Brain microvascular endothelial cell (primary cell): ENCODE data around the gene SPATA9.
"Not testable (repeated sequence)": the region's sequence is repeated elsewhere in the genome, so short reads cannot be mapped to it uniquely, and the experiment has no call there.

Source experiments
- DNase-seq: peaks from one replicate; pipeline ENCODE4 v3.0.0-alpha.2; 2020
- H3K27ac ChIP-seq: fragments of 250-450 bp; sonication (Bioruptor Pico); 2 replicates; pipeline ENCODE4 v1.5.1; 2020; ENCODE audit warnings: mild to moderate bottlenecking, moderate library complexity
- H3K27me3 ChIP-seq: fragments of 250-450 bp; sonication (Bioruptor Pico); replicated peaks from 2 replicates; pipeline ENCODE4 v1.5.1; 2020; ENCODE audit warnings: mild to moderate bottlenecking
- H3K36me3 ChIP-seq: fragments of 250-450 bp; sonication (Bioruptor Pico); replicated peaks from 2 replicates; pipeline ENCODE4 v1.5.1; 2020; ENCODE audit warnings: mild to moderate bottlenecking
- H3K4me3 ChIP-seq: 2 replicates; pipeline ENCODE4 v1.5.1; 2011; ENCODE audit warnings: low read depth, mild to moderate bottlenecking, control low read depth, low read length, moderate library complexity
- in situ Hi-C: cut with HindIII; loops from 2 replicates; pipeline ENCODE4 v1.10.0; 2017; ENCODE audit warnings: low sequenced_read_pairs, low pct_ligation_motif_present
- TF ChIP-seq, protein P1 (sequence below): IDR thresholded peaks from 2 replicates; pipeline ENCODE4 v1.5.1; 2011; ENCODE audit warnings: low read depth, mild to moderate bottlenecking, moderate library complexity, low read length, control low read depth, inconsistent platforms; ENCODE audit errors: missing control alignments

The SPATA9 gene

DNA sequence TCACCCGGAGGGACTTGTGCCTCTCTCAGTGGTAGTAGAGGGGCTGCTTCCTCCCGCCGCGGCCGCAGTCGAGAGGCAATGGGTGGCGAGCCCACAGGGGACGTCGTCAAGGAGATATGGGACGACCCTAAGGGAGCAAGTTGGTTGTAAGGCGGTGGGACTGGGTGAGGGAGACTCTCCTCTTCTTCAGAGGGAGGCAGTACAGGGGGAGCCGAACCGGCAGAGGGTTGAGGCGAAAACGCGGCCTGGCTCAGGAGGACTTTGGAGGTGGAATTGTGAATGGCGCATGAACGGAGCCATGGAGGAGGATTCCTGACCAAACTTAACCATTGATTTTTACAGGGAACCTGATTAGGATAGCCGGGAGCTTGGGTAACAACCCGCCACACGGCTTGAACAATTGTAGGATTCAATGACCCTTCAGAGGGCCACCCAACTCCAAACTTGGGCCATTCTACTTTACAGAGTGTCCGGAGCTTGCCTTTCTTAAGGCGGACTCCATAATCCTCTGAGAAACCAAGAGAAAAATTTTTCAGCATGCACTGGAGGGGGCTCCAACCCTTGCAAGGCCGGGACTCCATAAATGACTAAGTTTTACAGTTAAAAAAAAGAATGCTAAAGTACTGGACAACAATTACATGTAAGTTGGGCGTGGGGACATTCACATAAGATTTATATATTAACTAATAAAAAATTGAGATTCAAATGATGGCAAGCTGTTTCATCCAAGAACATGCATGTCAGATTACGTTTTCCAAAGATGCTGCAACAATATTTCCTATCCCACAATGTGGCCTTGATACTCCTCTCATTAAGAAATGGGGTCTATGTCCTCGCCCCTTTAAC lies 28.9 kb upstream of the SPATA9 start:
- DNase-seq: no peak
- H3K4me3 ChIP-seq: no peak overlapping the region
- no peaks in the 10 kb centered on the region for H3K27me3 ChIP-seq
- no peaks in the 10 kb centered on the region for H3K36me3 ChIP-seq
- TF ChIP-seq, protein P1, sequence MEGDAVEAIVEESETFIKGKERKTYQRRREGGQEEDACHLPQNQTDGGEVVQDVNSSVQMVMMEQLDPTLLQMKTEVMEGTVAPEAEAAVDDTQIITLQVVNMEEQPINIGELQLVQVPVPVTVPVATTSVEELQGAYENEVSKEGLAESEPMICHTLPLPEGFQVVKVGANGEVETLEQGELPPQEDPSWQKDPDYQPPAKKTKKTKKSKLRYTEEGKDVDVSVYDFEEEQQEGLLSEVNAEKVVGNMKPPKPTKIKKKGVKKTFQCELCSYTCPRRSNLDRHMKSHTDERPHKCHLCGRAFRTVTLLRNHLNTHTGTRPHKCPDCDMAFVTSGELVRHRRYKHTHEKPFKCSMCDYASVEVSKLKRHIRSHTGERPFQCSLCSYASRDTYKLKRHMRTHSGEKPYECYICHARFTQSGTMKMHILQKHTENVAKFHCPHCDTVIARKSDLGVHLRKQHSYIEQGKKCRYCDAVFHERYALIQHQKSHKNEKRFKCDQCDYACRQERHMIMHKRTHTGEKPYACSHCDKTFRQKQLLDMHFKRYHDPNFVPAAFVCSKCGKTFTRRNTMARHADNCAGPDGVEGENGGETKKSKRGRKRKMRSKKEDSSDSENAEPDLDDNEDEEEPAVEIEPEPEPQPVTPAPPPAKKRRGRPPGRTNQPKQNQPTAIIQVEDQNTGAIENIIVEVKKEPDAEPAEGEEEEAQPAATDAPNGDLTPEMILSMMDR: no peak
- in situ Hi-C loops: no loop called here
- H3K27ac ChIP-seq: no peak overlapping the region

- in situ Hi-C loops, H3K27ac ChIP-seq, DNase-seq, H3K36me3 ChIP-seq, H3K27me3 ChIP-seq, H3K4me3 ChIP-seq: not testable (repeated sequence)
Observed at GRCh38 chr5:95710651-95711500, 28.1 kb upstream of the SPATA9 start.

GRCh38 chr5:95709967-95710650 lies 27.3 kb upstream of the SPATA9 start:
- H3K27me3 ChIP-seq: no peaks in the 10 kb centered on the region
- no peak overlapping the region for H3K4me3 ChIP-seq
- TF ChIP-seq, protein P1: no peak
- DNase-seq: no peak
- no peaks in the 10 kb centered on the region for H3K36me3 ChIP-seq
- in situ Hi-C loops: no loop called here
- H3K27ac ChIP-seq: no peak overlapping the region

GRCh38 chr5:95708876-95709275 lies 26.1 kb upstream of the SPATA9 start:
- in situ Hi-C loops: no loop called here
- TF ChIP-seq, protein P1: no peak
- Histone ChIP-seq H3K27me3 (no peaks in the 10 kb centered on the region), H3K36me3 (no peaks in the 10 kb centered on the region), H3K4me3 (no peak overlapping the region), H3K27ac (no peak overlapping the region)
- DNase-seq: no peak

GRCh38 chr5:95707534-95708188 lies 24.9 kb upstream of the SPATA9 start:
- H3K4me3 ChIP-seq, H3K27ac ChIP-seq, H3K27me3 ChIP-seq, H3K36me3 ChIP-seq, DNase-seq, in situ Hi-C loops: not testable (repeated sequence)

DNA sequence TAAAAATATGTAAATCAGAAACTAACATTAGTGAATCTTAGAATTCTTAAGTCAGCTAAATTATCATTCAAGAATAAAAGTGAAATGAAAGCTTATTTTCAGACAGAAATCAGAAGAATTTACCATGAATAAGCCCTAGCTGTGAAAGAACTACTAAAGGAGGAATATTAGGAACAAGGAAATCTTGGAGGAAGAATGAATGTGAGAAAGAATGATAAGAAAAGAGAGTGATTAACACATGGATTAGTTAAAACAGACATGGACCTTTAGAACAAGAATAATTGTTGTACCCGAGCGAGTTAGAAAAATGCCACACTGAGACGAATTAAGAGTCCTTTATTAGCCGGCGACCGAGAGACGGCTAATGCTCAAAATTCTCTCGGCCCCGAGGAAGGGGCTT lies 24.3 kb upstream of the SPATA9 start:
- in situ Hi-C loops: no loop called here
- Histone ChIP-seq H3K4me3 (no peak overlapping the region), H3K27me3 (no peaks in the 10 kb centered on the region), H3K27ac (no peak overlapping the region), H3K36me3 (no peaks in the 10 kb centered on the region)
- no peak for DNase-seq
- TF ChIP-seq, protein P1: no peak

- DNase-seq, in situ Hi-C loops: not testable (repeated sequence)
Observed at GRCh38 chr5:95706196-95706595, 23.4 kb upstream of the SPATA9 start.

More at GRCh38 chr5:95706196-95706595, 23.4 kb upstream of the SPATA9 start:
- H3K27me3 ChIP-seq, H3K36me3 ChIP-seq, H3K27ac ChIP-seq, H3K4me3 ChIP-seq: not testable (repeated sequence)
